ENCODE measurements around the gene GNG4. TPM values are rescaled to one million over a fixed set of nuclear protein-coding genes. Genes with fewer than 3 reads are reported as not detected.

Gene GNG4
- total and polyA plus RNA-seq, 5 donors from 2014 or later, result not detected

- peaks cover 8% of the 10 kb centered on the region for H3K27me3 ChIP-seq (ENCODE audit: control insufficient read depth, insufficient read depth, low read length)
- H3K36me3 ChIP-seq (ENCODE audit: control insufficient read depth, insufficient read depth, low read length), result peaks cover 13% of the 10 kb centered on the region
- ATAC-seq (ENCODE audit: low read depth in 2 of 2) (no peak), DNase-seq (no peak)
- peaks cover 32% of the 10 kb centered on the region for H3K36me3 Mint-ChIP-seq
- peaks cover 18% of the 10 kb centered on the region for H3K27me3 Mint-ChIP-seq
- no peak overlapping the region for H3K4me3 ChIP-seq (ENCODE audit: low read depth, low read length)
- H3K4me1 ChIP-seq (ENCODE audit: control insufficient read depth, insufficient read depth, low read length, poor library complexity, severe bottlenecking), result no peaks in the 10 kb centered on the region
- H3K9me3 ChIP-seq (ENCODE audit: control insufficient read depth in 2 of 2, low read length in 2 of 2), result no peaks in the 10 kb centered on the region
- H3K4me3 Mint-ChIP-seq, result no peak overlapping the region
- no peak overlapping the region for H3K27ac Mint-ChIP-seq
- H3K4me1 Mint-ChIP-seq, result no peaks in the 10 kb centered on the region
- peaks cover 0 to under 1% (median 0%) of the 10 kb centered on the region in 7 donors for H3K9me3 Mint-ChIP-seq
- H3K27ac ChIP-seq (ENCODE audit: insufficient read depth, low read length, poor library complexity, severe bottlenecking), result no peak overlapping the region
Measured at GRCh38 chr1:235659186-235659771, 9.7 kb upstream of the GNG4 start.

- DNase-seq, result no peak
- Histone ChIP-seq H3K9me3 (ENCODE audit: control insufficient read depth in 2 of 2, low read length in 2 of 2) (no peaks in the 10 kb centered on the region), H3K36me3 (ENCODE audit: control insufficient read depth, insufficient read depth, low read length) (peaks cover 9% of the 10 kb centered on the region), H3K27me3 (ENCODE audit: control insufficient read depth, insufficient read depth, low read length) (peaks cover 14% of the 10 kb centered on the region), H3K4me1 (ENCODE audit: control insufficient read depth, insufficient read depth, low read length, poor library complexity, severe bottlenecking) (no peaks in the 10 kb centered on the region), H3K4me3 (ENCODE audit: low read depth, low read length) (no peak overlapping the region), H3K27ac (ENCODE audit: insufficient read depth, low read length, poor library complexity, severe bottlenecking) (no peak overlapping the region)
- Mint-ChIP-seq H3K27me3 (peaks cover 32% of the 10 kb centered on the region), H3K4me1 (peaks cover 0 to 2% (median 0%) of the 10 kb centered on the region in 4 donors), H3K4me3 (no peak overlapping the region), H3K9me3 (peaks cover 0 to 7% (median 0%) of the 10 kb centered on the region in 7 donors), H3K36me3 (peaks cover 24% of the 10 kb centered on the region), H3K27ac (no peak overlapping the region)
- ATAC-seq (ENCODE audit: low read depth in 2 of 2), result no peak
Measured at GRCh38 chr1:235657747-235658526, 8.4 kb upstream of the GNG4 start.

GRCh38 chr1:235657269-235657668, 7.7 kb upstream of the GNG4 start:
- Histone ChIP-seq H3K27me3 (ENCODE audit: control insufficient read depth, insufficient read depth, low read length) (peaks cover 16% of the 10 kb centered on the region), H3K4me3 (ENCODE audit: low read depth, low read length) (no peak overlapping the region), H3K4me1 (ENCODE audit: control insufficient read depth, insufficient read depth, low read length, poor library complexity, severe bottlenecking) (no peaks in the 10 kb centered on the region), H3K9me3 (ENCODE audit: control insufficient read depth in 2 of 2, low read length in 2 of 2) (no peaks in the 10 kb centered on the region), H3K27ac (ENCODE audit: insufficient read depth, low read length, poor library complexity, severe bottlenecking) (no peak overlapping the region), H3K36me3 (ENCODE audit: control insufficient read depth, insufficient read depth, low read length) (peaks cover 8% of the 10 kb centered on the region)
- peaks cover 0 to 7% (median 0%) of the 10 kb centered on the region in 4 donors for H3K4me1 Mint-ChIP-seq
- H3K27ac Mint-ChIP-seq, result no peak overlapping the region
- peaks cover 0 to 9% (median 1%) of the 10 kb centered on the region in 7 donors for H3K9me3 Mint-ChIP-seq
- DNase-seq (no peak), ATAC-seq (ENCODE audit: low read depth in 2 of 2) (no peak)
- peaks cover 19% of the 10 kb centered on the region for H3K36me3 Mint-ChIP-seq
- H3K4me3 Mint-ChIP-seq, result no peak overlapping the region
- H3K27me3 Mint-ChIP-seq, result peaks cover 38% of the 10 kb centered on the region

- Histone ChIP-seq H3K9me3 (ENCODE audit: control insufficient read depth in 2 of 2, low read length in 2 of 2) (no peaks in the 10 kb centered on the region), H3K27ac (ENCODE audit: insufficient read depth, low read length, poor library complexity, severe bottlenecking) (no peak overlapping the region), H3K4me3 (ENCODE audit: low read depth, low read length) (no peak overlapping the region), H3K4me1 (ENCODE audit: control insufficient read depth, insufficient read depth, low read length, poor library complexity, severe bottlenecking) (peaks cover 22% of the 10 kb centered on the region), H3K36me3 (ENCODE audit: control insufficient read depth, insufficient read depth, low read length) (no peaks in the 10 kb centered on the region), H3K27me3 (ENCODE audit: control insufficient read depth, insufficient read depth, low read length) (peaks cover 32% of the 10 kb centered on the region)
- ATAC-seq (ENCODE audit: low read depth in 2 of 2) (no peak), DNase-seq (no peak)
- Mint-ChIP-seq H3K4me1 (peaks cover 10 to 18% (median 13%) of the 10 kb centered on the region in 4 donors), H3K9me3 (peaks cover 0 to 11% (median 3%) of the 10 kb centered on the region in 7 donors), H3K27ac (no peak overlapping the region), H3K4me3 (no peak overlapping the region), H3K27me3 (peaks cover 75% of the 10 kb centered on the region), H3K36me3 (peaks cover 3% of the 10 kb centered on the region)
Measured at GRCh38 chr1:235652364-235652763, 2.8 kb upstream of the GNG4 start.

GRCh38 chr1:235651170-235651806, 1.7 kb upstream of the GNG4 start:
- H3K4me3 ChIP-seq (ENCODE audit: low read depth, low read length), result no peak overlapping the region
- Mint-ChIP-seq H3K27ac (no peak overlapping the region), H3K9me3 (peaks cover 0 to 11% (median 3%) of the 10 kb centered on the region in 7 donors), H3K27me3 (peaks cover 80% of the 10 kb centered on the region), H3K4me3 (peak overlapping the region; percentile 75 to 79 (median 78)), H3K36me3 (peaks cover 3% of the 10 kb centered on the region), H3K4me1 (peaks cover 10 to 19% (median 18%) of the 10 kb centered on the region in 4 donors)
- no peaks in the 10 kb centered on the region for H3K36me3 ChIP-seq (ENCODE audit: control insufficient read depth, insufficient read depth, low read length)
- peaks cover 32% of the 10 kb centered on the region for H3K27me3 ChIP-seq (ENCODE audit: control insufficient read depth, insufficient read depth, low read length)
- H3K4me1 ChIP-seq (ENCODE audit: control insufficient read depth, insufficient read depth, low read length, poor library complexity, severe bottlenecking), result peaks cover 22% of the 10 kb centered on the region
- H3K27ac ChIP-seq (ENCODE audit: insufficient read depth, low read length, poor library complexity, severe bottlenecking), result no peak overlapping the region
- no peak for ATAC-seq (ENCODE audit: low read depth in 2 of 2)
- H3K9me3 ChIP-seq (ENCODE audit: control insufficient read depth in 2 of 2, low read length in 2 of 2), result no peaks in the 10 kb centered on the region
- no peak for DNase-seq

- H3K4me1 Mint-ChIP-seq, result peaks cover 10 to 19% (median 18%) of the 10 kb centered on the region in 4 donors
- ATAC-seq (ENCODE audit: low read depth in 2 of 2) (no peak), DNase-seq (no peak)
- Histone ChIP-seq H3K9me3 (ENCODE audit: control insufficient read depth in 2 of 2, low read length in 2 of 2) (no peaks in the 10 kb centered on the region), H3K27ac (ENCODE audit: insufficient read depth, low read length, poor library complexity, severe bottlenecking) (no peak overlapping the region), H3K27me3 (ENCODE audit: control insufficient read depth, insufficient read depth, low read length) (peaks cover 32% of the 10 kb centered on the region), H3K4me1 (ENCODE audit: control insufficient read depth, insufficient read depth, low read length, poor library complexity, severe bottlenecking) (peaks cover 22% of the 10 kb centered on the region), H3K4me3 (ENCODE audit: low read depth, low read length) (peak overlapping the region; percentile 32), H3K36me3 (ENCODE audit: control insufficient read depth, insufficient read depth, low read length) (no peaks in the 10 kb centered on the region)
- peaks cover 81% of the 10 kb centered on the region for H3K27me3 Mint-ChIP-seq
- peaks cover 3% of the 10 kb centered on the region for H3K36me3 Mint-ChIP-seq
- H3K27ac Mint-ChIP-seq, result no peak overlapping the region
- H3K9me3 Mint-ChIP-seq, result peaks cover 0 to 11% (median 3%) of the 10 kb centered on the region in 7 donors
- H3K4me3 Mint-ChIP-seq, result peak overlapping the region; percentile 73 to 79 (median 74)
Measured at GRCh38 chr1:235650341-235651169, 971 bp upstream of the GNG4 start.

GRCh38 chr1:235648954-235649367, 623 bp downstream of the GNG4 start:
- peak; percentile 12 to 57 (median 37) for DNase-seq
- Histone ChIP-seq H3K4me1 (ENCODE audit: control insufficient read depth, insufficient read depth, low read length, poor library complexity, severe bottlenecking) (peaks cover 22% of the 10 kb centered on the region), H3K27me3 (ENCODE audit: control insufficient read depth, insufficient read depth, low read length) (peaks cover 21% of the 10 kb centered on the region), H3K4me3 (ENCODE audit: low read depth, low read length) (no peak overlapping the region), H3K36me3 (ENCODE audit: control insufficient read depth, insufficient read depth, low read length) (no peaks in the 10 kb centered on the region), H3K9me3 (ENCODE audit: control insufficient read depth in 2 of 2, low read length in 2 of 2) (no peaks in the 10 kb centered on the region), H3K27ac (ENCODE audit: insufficient read depth, low read length, poor library complexity, severe bottlenecking) (no peak overlapping the region)
- Mint-ChIP-seq H3K4me3 (peak overlapping the region; percentile 49 to 89 (median 86)), H3K27ac (no peak overlapping the region), H3K9me3 (peaks cover 0 to 9% (median 2%) of the 10 kb centered on the region in 7 donors), H3K27me3 (peaks cover 82% of the 10 kb centered on the region), H3K36me3 (peaks cover 3% of the 10 kb centered on the region), H3K4me1 (peaks cover 10 to 20% (median 18%) of the 10 kb centered on the region in 4 donors)
- peak; percentile 57 for ATAC-seq (ENCODE audit: low read depth in 2 of 2)

All from CD4-positive, CD25-positive, alpha-beta regulatory T cell (primary cell).